ENCODE results near the gene ZNF891.

ZNF891 gene

GRCh38 chr12:133130038-133130807 lies at the start of gene ZNF891, which contains the start of gene ZNF10:
Gene ZNF891 (minus strand): TSS chr12:133130274. CDS start chr12:133121918, 8,356 bp downstream.
Gene ZNF10 (plus strand): TSS chr12:133130627. CDS start chr12:133144493, 13,866 bp downstream.
- peak; percentile 94 for DNase-seq (ENCODE audit: low read depth, low spot score)

- no peak for DNase-seq (ENCODE audit: low read depth, low spot score)
These were observed 44.8 kb upstream of the ZNF891 start for GRCh38 chr12:133174901-133175300.

DNA sequence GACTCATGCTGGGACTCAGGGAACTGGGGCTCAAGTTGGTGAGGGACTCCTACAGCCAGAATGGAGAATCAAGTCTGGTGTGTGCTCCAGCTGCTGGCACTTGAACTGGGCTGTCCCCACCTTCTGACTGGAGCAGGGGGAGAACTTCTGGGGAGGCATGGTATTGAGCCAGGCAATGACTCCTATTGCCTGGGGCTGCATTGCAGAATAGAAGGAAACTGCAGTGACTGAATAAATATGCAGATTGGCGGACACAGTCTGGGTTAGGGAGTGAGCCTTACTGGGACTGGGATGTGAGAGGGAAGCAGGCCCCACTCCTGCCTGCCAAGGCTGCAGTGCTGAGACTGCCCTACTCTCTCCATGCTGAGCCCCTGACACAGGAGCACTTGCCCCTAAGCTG lies 42.4 kb upstream of the ZNF891 start:
- DNase-seq (ENCODE audit: low read depth, low spot score) = no peak

GRCh38 chr12:133165776-133166175 lies 35.7 kb upstream of the ZNF891 start:
- no peak for DNase-seq (ENCODE audit: low read depth, low spot score)

DNA sequence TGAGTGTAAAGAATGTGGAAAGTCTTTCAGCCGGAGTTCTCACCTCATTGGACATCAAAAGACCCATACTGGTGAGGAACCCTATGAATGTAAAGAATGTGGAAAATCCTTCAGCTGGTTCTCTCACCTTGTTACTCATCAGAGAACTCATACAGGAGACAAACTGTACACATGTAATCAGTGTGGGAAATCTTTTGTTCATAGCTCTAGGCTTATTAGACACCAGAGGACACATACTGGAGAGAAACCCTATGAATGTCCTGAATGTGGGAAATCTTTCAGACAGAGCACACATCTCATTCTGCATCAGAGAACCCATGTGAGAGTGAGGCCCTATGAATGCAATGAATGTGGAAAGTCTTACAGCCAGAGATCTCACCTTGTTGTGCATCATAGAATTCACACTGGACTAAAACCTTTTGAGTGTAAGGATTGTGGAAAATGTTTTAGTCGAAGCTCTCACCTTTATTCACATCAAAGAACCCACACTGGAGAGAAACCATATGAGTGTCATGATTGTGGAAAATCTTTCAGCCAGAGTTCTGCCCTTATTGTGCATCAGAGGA lies 26.1 kb upstream of the ZNF891 start:
- DNase-seq (ENCODE audit: low read depth, low spot score) = no peak

GRCh38 chr12:133145981-133146380 lies 15.9 kb upstream of the ZNF891 start:
- DNase-seq (ENCODE audit: low read depth, low spot score) = no peak

- no peak for DNase-seq (ENCODE audit: low read depth, low spot score)
These were observed 5.7 kb upstream of the ZNF891 start for GRCh38 chr12:133135747-133136146.

DNA sequence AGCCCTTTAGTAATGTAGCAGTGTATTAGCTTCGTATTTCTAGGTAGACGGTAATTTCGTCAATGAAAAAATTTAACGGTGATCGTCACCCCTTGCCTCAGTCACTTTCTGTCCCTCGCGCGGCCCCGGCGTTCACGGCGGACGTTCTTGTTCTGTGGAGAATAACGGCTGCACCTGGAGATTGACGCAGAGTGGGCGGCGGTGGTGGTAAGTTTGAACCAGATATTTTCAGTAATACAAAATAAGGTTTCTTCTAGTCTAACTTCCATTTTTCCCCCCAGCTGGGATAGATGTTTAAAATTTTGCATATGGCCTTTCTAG lies 694 bp upstream of the ZNF891 start:
- DNase-seq (ENCODE audit: low read depth, low spot score) = no peak

DNA sequence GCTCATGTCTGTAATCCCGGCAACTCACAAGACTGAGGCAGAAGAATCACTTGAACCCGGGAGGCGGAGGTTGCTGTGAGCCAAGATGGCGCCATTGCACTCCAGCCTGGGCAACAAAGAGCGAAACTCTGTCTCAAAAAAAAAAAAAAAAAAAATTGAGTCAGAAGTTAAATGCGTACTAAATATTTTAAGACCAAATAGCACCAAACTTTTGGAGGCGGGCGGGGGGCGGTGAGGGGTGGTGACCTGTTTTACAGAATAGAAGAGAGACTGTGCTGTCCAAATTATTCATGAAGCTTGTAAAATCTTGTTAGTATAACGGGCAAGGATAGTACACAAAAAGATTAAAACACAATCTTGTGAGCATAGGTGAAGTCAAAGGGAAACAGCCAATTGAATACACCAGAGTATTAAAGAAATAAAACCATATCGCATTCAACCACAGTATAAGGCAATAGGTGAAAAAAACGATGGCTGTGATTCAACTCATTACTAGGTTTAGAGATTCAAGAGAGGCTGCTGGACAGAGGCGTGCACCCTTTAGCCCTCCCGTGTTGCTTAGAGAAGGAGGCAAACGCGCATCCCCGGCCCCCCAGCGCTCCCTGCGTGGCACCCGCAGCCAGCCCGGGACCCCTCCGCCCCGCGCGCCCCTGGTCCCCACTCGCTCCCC lies 571 bp downstream of the ZNF891 start:
- DNase-seq (ENCODE audit: low read depth, low spot score) = no peak

GRCh38 chr12:133124674-133125073 lies 5.4 kb downstream of the ZNF891 start:
- no peak for DNase-seq (ENCODE audit: low read depth, low spot score)

GRCh38 chr12:133120385-133121191 lies 9.5 kb downstream of the ZNF891 start:
- no peak for DNase-seq (ENCODE audit: low read depth, low spot score)

- no peak for DNase-seq (ENCODE audit: low read depth, low spot score)
These were observed 21.9 kb downstream of the ZNF891 start for GRCh38 chr12:133108150-133108549.

DNA sequence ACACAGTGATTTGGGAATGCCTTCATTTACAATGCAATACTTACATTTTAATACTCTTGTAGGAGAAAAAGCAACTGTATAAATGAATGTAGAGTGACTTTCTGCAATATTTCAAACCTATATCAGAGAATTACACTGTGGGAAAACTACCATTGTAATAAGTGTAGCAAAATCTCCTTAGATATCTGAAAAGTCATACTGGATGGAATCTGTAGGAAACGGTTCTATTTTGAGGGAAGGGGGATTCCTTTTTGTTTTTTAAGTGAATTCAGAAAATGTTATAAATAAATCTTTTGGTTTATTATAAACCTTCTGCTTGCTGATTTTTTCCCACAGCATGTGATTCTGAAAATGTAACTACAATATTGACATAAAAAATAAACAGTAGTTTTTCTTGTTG lies 23.0 kb downstream of the ZNF891 start:
- DNase-seq (ENCODE audit: low read depth, low spot score) = no peak

GRCh38 chr12:133106253-133106652 lies 23.8 kb downstream of the ZNF891 start:
- no peak for DNase-seq (ENCODE audit: low read depth, low spot score)

DNA sequence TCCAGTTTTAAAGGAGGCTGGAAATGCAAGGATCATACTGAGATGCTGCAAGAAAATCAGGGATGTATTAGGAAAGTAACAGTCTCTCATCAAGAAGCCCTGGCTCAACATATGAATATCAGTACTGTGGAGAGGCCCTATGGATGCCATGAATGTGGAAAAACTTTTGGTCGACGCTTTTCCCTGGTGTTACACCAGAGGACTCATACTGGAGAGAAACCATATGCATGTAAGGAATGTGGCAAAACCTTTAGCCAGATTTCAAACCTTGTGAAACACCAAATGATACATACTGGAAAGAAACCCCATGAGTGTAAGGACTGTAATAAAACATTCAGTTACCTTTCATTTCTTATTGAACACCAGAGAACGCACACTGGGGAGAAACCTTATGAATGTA lies 24.5 kb downstream of the ZNF891 start:
- DNase-seq (ENCODE audit: low read depth, low spot score) = no peak

- no peak for DNase-seq (ENCODE audit: low read depth, low spot score)
These were observed 46.7 kb downstream of the ZNF891 start for GRCh38 chr12:133083345-133083744.

GRCh38 chr12:133081159-133081780 lies 48.8 kb downstream of the ZNF891 start:
- no peak for DNase-seq (ENCODE audit: low read depth, low spot score)

- DNase-seq (ENCODE audit: low read depth, low spot score) = peak; percentile 93
These were observed 49.5 kb downstream of the ZNF891 start, which contains the start of gene ZNF140 for GRCh38 chr12:133080368-133081158. Gene ZNF140 (plus strand): TSS chr12:133080923. CDS start chr12:133081321, 398 bp downstream.

DNA sequence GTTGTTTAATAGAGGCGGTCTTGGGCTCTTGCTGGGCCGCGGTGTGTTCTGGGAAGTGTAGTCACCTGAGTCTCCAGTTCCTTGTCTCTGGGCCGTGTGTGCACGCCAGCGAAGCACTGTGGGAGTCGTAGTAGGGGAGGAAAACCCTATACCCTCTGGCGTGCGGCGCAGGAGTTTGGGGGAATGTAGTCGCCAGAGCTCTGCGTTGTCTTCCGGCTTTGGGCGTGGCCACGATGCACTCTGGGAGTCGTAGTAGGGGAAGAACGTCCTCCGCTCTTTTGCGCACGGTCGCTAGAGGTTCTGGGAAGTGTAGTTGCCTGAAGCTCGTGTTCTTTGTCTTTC lies 50.1 kb downstream of the ZNF891 start:
- peak; percentile 99 for DNase-seq (ENCODE audit: low read depth, low spot score)

- DNase-seq (ENCODE audit: low read depth, low spot score) = no peak
These were observed 56.2 kb downstream of the ZNF891 start for GRCh38 chr12:133073836-133074235.

GRCh38 chr12:133063556-133063955 lies 66.5 kb downstream of the ZNF891 start:
- no peak for DNase-seq (ENCODE audit: low read depth, low spot score)
